Measurements from ENCODE around the gene S100B.

DNA sequence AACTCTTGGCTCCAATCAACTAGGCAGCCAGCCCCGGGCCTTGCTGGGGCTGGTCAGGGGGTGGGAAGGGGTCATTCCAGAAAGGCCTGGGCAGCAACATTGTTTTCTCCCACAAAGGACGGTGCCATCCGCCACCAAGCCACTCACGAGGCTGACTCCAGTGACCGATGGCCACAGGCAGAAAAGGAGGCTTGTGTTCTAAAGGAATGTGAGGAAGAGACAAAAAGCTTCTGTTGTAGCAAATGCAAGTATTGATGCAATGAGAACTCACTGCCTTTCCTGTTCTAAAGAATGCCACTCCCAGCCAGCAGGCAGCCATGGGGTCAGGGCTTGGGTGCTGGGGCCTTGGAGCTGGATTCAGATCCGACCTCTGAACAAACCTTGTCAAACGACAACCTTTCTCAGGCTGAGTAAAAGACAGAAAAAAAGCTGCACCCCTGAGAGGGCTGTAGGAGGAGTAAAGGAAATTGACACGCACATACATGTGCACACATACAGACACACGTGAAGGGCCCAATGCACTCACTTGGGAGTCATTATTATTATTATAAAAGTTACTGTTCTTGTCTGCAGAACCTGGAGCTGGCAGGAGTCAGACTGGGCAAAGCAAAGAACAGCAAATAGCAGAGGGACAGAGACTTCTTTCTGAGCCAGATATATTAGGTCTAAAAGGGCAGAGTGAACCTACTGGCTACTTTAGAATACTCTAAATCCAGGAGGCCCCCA is 16.7 kb upstream of the S100B start:
- TF ChIP-seq CTCF (IDR thresholded peaks at IDR 0.05; ENCODE audit: poor library complexity) (no peak), EZH2 (IDR thresholded peaks at IDR 0.05; ENCODE audit: borderline replicate concordance) (no peak)

Measured in hepatocyte (in vitro differentiated cells).